Ectodermal cell (in vitro differentiated cells): ENCODE results near the gene MCMBP.
"Not testable (repeated sequence)": the region's sequence is repeated elsewhere in the genome, so short reads cannot be mapped to it uniquely, and the experiment has no call there.

Experiments used
- H3K27ac ChIP-seq: 2 replicates; pipeline ENCODE4 v1.7.0; 2013; ENCODE audit warnings: mild to moderate bottlenecking, low read depth, low read length; ENCODE audit not compliant: insufficient read depth, poor library complexity, severe bottlenecking
- H3K27me3 ChIP-seq: 2 replicates; pipeline ENCODE4 v1.7.0; 2013; ENCODE audit warnings: mild to moderate bottlenecking, low read length; ENCODE audit not compliant: insufficient read depth, control insufficient read depth, poor library complexity, severe bottlenecking
- H3K36me3 ChIP-seq: one replicate; pipeline ENCODE4 v1.7.0; 2013; ENCODE audit warnings: low read length; ENCODE audit not compliant: control insufficient read depth, insufficient read depth
- H3K4me1 ChIP-seq: one replicate; pipeline ENCODE4 v1.7.0; 2013; ENCODE audit warnings: low read length; ENCODE audit not compliant: control insufficient read depth, insufficient read depth
- H3K4me3 ChIP-seq: 2 replicates; pipeline ENCODE4 v1.7.0; 2013; ENCODE audit warnings: low read depth, low read length, control low read depth; ENCODE audit not compliant: insufficient read depth
- H3K9me3 ChIP-seq: 2 replicates; pipeline ENCODE4 v1.7.0; 2013; ENCODE audit warnings: mild to moderate bottlenecking, low read length, moderate library complexity; ENCODE audit not compliant: control insufficient read depth
- WGBS, 2 experiments: methylation state at CpG; one replicate each; pipeline ENCODE4 v1.1.7; 2013; ENCODE audit warnings: missing lambda C conversion rate in 2 of 2; 5-methylcytosine and 5-hydroxymethylcytosine counted together

MCMBP gene

DNA sequence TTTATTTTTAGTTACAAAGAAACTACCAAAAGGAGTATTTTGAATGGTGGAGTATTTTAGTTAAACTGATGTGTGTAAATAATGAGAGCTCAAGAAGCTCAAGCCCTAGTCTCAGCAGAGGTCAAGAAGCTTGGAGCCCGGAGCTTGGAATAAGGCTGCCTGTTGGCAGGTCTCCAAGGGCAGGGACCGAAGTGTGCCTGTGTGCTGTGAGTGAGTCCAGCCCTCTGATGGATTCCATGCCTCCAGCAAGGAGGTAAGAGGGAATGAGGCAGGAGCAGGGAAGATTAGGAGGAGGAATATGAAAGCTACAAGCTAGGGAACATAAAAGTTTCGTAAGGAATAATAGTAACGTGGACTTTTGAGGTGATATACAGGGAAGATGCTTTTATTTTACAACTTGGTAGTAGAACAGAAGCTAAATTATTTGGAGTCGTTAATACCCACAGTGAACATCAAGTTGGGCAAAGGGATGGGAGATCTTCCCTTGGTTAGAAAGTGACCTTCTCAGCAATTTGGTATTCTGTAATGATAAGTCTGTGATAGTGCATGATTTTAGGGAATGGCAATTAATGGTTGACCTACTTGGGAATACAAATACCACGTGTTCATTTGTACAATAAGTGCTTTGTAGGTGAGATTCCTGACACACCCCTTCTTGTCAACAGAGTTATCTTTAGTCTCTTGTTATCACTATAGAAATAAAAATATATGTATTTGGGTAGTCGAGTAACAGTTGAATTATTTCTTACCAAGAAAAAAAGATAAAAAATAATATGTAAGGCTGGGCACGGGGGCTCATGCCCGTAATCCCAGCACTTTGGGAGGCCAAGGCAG, 24.5 kb upstream of the MCMBP start:
- H3K36me3 ChIP-seq = peaks cover 10% of the 10 kb centered on the region

DNA sequence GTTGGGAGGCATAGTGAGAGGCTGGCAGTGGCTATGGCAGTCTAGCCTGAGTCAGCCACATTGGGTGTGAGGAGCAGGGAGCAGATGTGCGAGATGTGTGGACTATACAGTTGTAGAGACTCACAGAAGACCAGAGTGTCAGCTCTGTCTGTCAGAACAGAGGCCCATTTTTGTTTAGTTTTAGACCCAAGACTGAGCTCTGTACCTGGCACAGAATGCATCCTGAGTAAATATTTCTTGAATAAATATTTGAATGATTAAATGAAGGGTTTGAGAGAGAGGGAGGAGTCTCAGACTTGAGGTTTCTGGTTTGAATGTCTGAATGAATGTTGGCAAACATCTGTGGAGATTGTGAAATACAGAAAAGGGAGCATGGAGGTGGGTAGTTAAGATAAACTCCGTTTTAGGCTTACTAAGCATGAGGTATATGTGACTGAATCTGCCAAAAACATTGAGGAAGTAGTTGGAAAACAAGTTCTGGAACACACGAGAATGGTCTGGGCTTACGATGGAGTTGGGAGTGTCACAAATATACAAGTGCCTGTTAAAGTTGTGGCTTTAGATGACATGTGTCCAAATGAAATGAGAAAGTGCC, 23.5 kb upstream of the MCMBP start:
- Histone ChIP-seq H3K4me3 (no peak overlapping the region), H3K4me1 (no peaks in the 10 kb centered on the region), H3K9me3 (no peaks in the 10 kb centered on the region), H3K27me3 (no peaks in the 10 kb centered on the region), H3K27ac (no peak overlapping the region), H3K36me3 (peaks cover 10% of the 10 kb centered on the region)
- 91 to 95% methylated on average over 4 of the region's 4 CpGs for WGBS, 2 experiments

More for the DNA sequence above, 24.5 kb upstream of the MCMBP start:
- H3K4me1 ChIP-seq = no peaks in the 10 kb centered on the region
- WGBS, 2 experiments = 93 to 96% methylated on average over 7 to 8 of the region's 9 CpGs
- no peak overlapping the region for H3K27ac ChIP-seq
- no peaks in the 10 kb centered on the region for H3K9me3 ChIP-seq
- no peak overlapping the region for H3K4me3 ChIP-seq
- no peaks in the 10 kb centered on the region for H3K27me3 ChIP-seq

DNA sequence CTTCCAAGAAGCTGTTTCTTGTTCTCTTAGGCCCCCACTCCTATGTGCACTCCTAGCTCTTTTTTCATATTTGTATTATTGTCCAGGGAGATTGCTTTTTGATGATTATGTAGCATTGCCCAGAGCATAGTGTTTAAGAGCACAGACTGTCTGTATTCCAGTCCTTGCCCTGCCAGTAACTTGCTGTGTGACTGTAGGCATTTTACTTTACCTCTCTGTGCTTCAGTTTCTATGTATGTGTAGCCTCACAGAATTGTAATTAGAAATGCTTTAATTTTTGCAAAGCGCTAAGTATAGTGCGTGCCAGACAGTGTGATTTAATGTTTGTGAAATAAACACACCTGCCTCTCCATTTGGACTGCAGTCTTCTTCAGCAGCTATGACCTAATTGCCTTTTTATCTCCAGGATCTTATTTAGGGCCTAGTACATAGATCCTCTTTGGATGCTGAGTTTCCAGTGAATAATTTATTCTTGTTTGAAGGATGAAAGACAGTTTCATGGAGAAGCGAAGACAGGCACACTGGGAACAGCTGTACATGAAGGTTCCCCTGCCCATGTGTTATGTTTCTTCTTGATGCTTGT, 21.3 kb upstream of the MCMBP start:
- no peaks in the 10 kb centered on the region for H3K9me3 ChIP-seq
- WGBS, 2 experiments = 97 to 100% methylated on average over 3 of the region's 3 CpGs
- H3K4me1 ChIP-seq = no peaks in the 10 kb centered on the region
- H3K4me3 ChIP-seq = no peak overlapping the region
- H3K27ac ChIP-seq = no peak overlapping the region
- no peaks in the 10 kb centered on the region for H3K27me3 ChIP-seq
- peaks cover 7% of the 10 kb centered on the region for H3K36me3 ChIP-seq

DNA sequence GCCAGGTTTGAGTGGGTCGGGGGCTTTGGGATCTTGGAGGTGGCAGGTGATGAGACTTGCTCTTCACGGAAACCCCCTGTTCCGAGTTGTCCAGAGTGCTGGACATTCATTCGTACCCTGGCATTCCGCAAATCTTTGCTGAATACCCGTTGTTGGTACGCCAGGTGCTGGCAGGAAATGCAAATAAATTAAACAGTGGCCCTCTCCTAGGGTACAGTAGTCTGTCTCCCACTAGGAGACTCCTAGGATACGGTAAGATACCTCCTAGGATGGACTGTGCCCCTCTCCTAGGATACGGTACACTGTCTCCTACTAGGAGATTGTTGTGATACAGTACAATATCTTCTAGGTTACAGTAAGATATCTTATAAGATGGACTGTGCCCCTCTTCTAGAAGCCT, 20.4 kb upstream of the MCMBP start:
- no peaks in the 10 kb centered on the region for H3K27me3 ChIP-seq
- peak overlapping the region; percentile 36 for H3K27ac ChIP-seq
- no peaks in the 10 kb centered on the region for H3K36me3 ChIP-seq
- 6 to 8% methylated on average over 9 of the region's 9 CpGs for WGBS, 2 experiments
- no peaks in the 10 kb centered on the region for H3K9me3 ChIP-seq
- H3K4me3 ChIP-seq = peak overlapping the region; percentile 99
- no peaks in the 10 kb centered on the region for H3K4me1 ChIP-seq

DNA sequence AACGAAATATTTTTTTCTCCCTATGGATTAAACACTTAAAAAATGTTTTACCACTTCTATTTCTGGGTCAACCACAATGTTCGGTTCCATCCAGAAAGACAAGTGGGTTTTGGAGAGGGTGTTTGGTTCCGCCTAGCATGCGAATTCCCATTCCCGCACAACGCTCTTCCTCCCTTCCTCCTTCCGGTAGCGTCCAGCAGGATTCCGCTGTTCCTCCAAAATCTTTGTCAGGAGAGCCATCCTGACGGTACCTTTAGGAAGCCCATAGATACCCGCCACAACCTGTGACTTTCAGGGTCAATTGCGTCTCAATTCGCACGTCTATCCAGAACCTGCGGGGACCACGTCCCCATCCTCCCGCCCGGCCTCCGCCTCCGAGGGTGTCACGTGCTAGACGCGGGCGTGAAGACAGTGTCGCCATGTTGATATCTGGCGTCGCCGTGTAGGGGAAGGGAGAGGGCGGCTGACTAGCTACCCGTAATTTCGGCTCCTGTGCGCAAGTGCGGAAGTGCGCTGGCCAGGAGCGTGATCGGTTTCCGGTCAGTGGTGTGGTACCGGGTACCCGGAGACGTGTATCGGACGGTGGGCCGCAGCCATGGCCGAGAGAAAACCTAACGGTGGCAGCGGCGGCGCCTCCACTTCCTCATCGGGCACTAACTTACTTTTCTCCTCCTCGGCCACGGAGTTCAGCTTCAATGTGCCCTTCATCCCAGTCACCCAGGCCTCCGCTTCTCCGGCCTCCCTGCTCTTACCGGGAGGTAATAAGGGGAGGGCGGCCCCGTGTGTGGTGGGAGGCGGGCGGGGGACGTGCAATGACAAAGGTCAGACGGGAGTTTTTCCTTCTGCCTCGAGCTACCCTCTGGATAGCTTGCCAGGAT, 19.8 kb upstream of the MCMBP start, which contains the start of gene SEC23IP:
Gene SEC23IP (plus strand): TSS at position 543 of the 878 bp plus-strand sequence. CDS start 53 bp downstream, at position 596.
- no peaks in the 10 kb centered on the region for H3K36me3 ChIP-seq
- peak within 1 kb of the TSS; percentile 99 for H3K4me3 ChIP-seq
- no peaks in the 10 kb centered on the region for H3K27me3 ChIP-seq
- no peaks in the 10 kb centered on the region for H3K4me1 ChIP-seq
- peak within 1 kb of the TSS; percentile 36 for H3K27ac ChIP-seq
- 1% methylated on average over 61 of the region's 61 CpGs for WGBS, 2 experiments
- H3K9me3 ChIP-seq = no peaks in the 10 kb centered on the region

DNA sequence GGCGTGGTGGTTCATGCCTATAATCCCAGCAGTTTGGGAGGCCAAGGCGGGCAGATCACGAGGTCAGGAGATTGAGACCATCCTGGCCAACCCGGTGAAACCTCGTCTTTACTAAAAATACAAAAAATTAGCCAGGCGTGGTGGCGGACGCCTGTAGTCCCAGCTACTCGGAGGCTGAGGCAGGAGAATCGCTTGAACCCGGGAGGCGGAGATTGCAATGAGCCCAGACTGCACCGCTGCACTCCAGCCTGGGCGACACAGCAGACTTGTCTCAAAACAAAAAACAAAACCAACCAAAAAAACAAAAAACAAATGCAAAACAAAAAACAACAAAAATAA, 19.2 kb upstream of the MCMBP start:
- not testable (repeated sequence) for H3K4me1 ChIP-seq, H3K9me3 ChIP-seq, H3K36me3 ChIP-seq, H3K27me3 ChIP-seq
- WGBS, 2 experiments = 61 to 66% methylated on average over 14 of the region's 14 CpGs
- Histone ChIP-seq H3K27ac (peak overlapping the region; percentile 26), H3K4me3 (peak overlapping the region; percentile 99)

DNA sequence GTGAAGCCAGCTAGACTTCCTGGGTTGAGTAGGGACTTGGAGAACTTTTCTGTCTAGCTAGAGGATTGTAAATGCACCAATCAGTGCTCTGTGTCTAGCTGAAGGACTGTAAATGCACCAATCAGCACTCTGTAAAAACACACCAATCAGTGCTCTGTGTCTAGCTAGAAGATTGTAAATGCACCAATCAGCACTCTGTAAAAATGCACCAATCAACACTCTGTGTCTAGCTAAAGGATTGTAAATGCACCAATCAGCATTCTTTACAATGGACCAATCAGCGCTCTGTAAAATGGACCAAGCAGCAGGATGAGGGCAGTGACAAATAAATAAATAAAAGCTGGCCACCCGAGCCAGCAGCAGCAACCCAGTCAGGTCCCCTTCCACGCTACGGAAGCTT, 17.7 kb upstream of the MCMBP start:
- H3K27me3 ChIP-seq, H3K4me3 ChIP-seq, H3K4me1 ChIP-seq, H3K9me3 ChIP-seq, H3K36me3 ChIP-seq, H3K27ac ChIP-seq: not testable (repeated sequence)
- WGBS, 2 experiments = 82% methylated on average over 4 of the region's 4 CpGs

DNA sequence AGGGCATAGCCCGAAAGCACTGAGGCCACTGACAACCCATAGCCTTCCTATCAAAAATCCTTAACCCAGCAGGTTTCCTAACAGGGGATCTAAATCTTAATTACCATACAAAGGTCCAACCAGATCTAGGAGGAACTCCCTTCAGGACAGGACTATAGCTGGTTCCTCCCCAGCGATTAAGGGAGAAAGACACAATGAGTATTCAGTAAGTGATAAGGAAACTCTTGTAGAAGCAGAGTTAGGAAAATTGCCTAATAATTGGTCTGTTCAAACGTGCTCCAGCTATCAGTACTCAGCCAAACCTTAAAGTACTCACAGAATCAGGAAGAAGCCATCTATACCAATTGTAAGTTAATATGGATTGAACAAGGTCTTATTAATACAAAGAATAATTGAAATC, 16.6 kb upstream of the MCMBP start:
- not testable (repeated sequence) for H3K36me3 ChIP-seq, H3K27me3 ChIP-seq, H3K9me3 ChIP-seq, H3K4me1 ChIP-seq, H3K4me3 ChIP-seq, H3K27ac ChIP-seq
- WGBS, 2 experiments = 67 to 68% methylated on average over 2 to 3 of the region's 3 CpGs

DNA sequence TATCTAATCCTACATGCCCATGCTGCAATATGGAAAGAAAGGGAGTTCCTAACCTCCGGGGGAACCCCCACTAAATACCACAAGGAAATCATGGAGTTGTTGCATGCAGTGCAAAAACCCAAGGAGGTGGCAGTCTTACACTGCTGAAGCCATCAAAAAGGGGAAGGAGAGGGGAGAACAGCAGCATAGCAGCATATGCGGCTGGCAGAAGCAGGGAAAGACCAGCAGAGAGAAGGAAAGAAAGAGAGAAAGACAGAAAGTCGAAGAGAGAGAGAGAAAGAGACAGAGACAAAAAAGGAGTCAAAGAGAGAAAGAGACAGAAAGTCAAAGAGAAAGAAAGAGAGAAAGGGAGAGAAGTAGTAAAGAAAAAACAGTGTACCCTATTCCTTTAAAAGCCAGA, 16.1 kb upstream of the MCMBP start:
- H3K27ac ChIP-seq, H3K4me3 ChIP-seq, H3K9me3 ChIP-seq, H3K36me3 ChIP-seq, H3K27me3 ChIP-seq, H3K4me1 ChIP-seq: not testable (repeated sequence)
- WGBS, 2 experiments = 86% methylated on average over 2 of the region's 3 CpGs

DNA sequence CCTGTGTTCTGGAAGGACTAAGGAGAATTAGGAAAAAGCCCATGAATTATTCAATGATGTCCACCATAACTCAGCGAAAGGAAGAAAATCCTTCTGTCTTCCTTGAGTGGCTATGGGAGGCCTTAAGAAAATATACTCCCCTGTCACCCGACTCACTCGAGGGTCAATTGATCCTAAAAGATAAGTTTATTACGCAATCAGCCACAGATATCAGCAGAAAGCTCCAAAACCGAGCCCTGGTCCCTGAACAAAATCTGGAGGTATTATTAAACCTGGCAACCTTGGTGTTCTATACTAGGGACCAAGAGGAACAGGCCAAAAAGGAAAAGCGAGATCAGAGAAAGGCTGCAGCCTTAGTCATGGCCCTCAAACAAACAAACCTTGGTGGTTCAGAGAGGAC, 13.4 kb upstream of the MCMBP start:
- H3K9me3 ChIP-seq, H3K27me3 ChIP-seq, H3K36me3 ChIP-seq, H3K27ac ChIP-seq, H3K4me1 ChIP-seq, H3K4me3 ChIP-seq: not testable (repeated sequence)
- 89 to 91% methylated on average over 6 of the region's 6 CpGs for WGBS, 2 experiments
